MCF 10A (cell line): ENCODE data around the gene DPY30. TPM values are rescaled to one million over a fixed set of nuclear protein-coding genes. Genes with fewer than 3 reads are reported as not detected.

Experiments used
- BruUV-seq: library from RNA; stranded (reverse); fragments of 400-500 nt; replicated peaks from 2 replicates; lab custom pipeline; 2021; lab: Mats Ljungman, UMichigan
- CTCF ChIA-PET: fragments of 300-600 bp; sonication (Branson Sonifier 250); formaldehyde crosslinking; extraction: SDS; loops from one replicate; lab custom pipeline; 2021; ENCODE audit warnings: antibody characterized with exemption, inconsistent platforms; lab: Yijun Ruan, JAX
- POLR2A ChIA-PET: fragments of 300-600, 350-650 bp; sonication (Branson Sonifier 250); formaldehyde crosslinking; extraction: SDS; loops from one replicate; lab custom pipeline; 2020; ENCODE audit warnings: antibody characterized with exemption, inconsistent platforms; lab: Yijun Ruan, JAX
- DNase-seq: peaks from one replicate; pipeline ENCODE4 v3.0.0-alpha.2; 2018; ENCODE audit not compliant: unreplicated experiment
- H3K27ac Mint-ChIP-seq: one replicate; pipeline ENCODE4 v1.8.0; 2022; ENCODE audit warnings: mild to moderate bottlenecking, low read depth, mixed read lengths; ENCODE audit not compliant: unreplicated experiment
- H3K27me3 Mint-ChIP-seq: one replicate; pipeline ENCODE4 v1.8.0; 2022; ENCODE audit warnings: mixed read lengths; ENCODE audit not compliant: insufficient read depth, unreplicated experiment
- H3K36me3 Mint-ChIP-seq: one replicate; pipeline ENCODE4 v1.8.0; 2022; ENCODE audit warnings: mild to moderate bottlenecking, moderate library complexity, mixed read lengths; ENCODE audit not compliant: insufficient read depth, unreplicated experiment
- H3K4me1 Mint-ChIP-seq: one replicate; pipeline ENCODE4 v1.8.0; 2022; ENCODE audit warnings: mixed read lengths; ENCODE audit not compliant: insufficient read depth, unreplicated experiment
- H3K4me3 Mint-ChIP-seq: one replicate; pipeline ENCODE4 v1.8.0; 2022; ENCODE audit warnings: mild to moderate bottlenecking, moderate library complexity, mixed read lengths; ENCODE audit not compliant: unreplicated experiment
- H3K9me3 Mint-ChIP-seq: one replicate; pipeline ENCODE4 v1.8.0; 2022; ENCODE audit warnings: mixed read lengths; ENCODE audit not compliant: unreplicated experiment
- intact Hi-C: fragments of 100-400 bp; cut with micrococcal nuclease; formaldehyde crosslinking; loops from 2 replicates; pipeline ENCODE4 v1.14.1; 2022
- total RNA-seq: library from RNA; stranded (reverse); gene quantifications from 2 replicates; pipeline ENCODE4 v1.2.3, GENCODE V29; 2022
- TF ChIP-seq, protein P1 (sequence below): fragments of 200-600 bp; IDR thresholded peaks from one replicate; pipeline ENCODE4 v1.8.0; 2022; ENCODE audit warnings: antibody characterized with exemption, mild to moderate bottlenecking; ENCODE audit not compliant: unreplicated experiment

DPY30 gene
- total RNA-seq, 1 experiment from 2014 or later: 54.7 TPM

DNA sequence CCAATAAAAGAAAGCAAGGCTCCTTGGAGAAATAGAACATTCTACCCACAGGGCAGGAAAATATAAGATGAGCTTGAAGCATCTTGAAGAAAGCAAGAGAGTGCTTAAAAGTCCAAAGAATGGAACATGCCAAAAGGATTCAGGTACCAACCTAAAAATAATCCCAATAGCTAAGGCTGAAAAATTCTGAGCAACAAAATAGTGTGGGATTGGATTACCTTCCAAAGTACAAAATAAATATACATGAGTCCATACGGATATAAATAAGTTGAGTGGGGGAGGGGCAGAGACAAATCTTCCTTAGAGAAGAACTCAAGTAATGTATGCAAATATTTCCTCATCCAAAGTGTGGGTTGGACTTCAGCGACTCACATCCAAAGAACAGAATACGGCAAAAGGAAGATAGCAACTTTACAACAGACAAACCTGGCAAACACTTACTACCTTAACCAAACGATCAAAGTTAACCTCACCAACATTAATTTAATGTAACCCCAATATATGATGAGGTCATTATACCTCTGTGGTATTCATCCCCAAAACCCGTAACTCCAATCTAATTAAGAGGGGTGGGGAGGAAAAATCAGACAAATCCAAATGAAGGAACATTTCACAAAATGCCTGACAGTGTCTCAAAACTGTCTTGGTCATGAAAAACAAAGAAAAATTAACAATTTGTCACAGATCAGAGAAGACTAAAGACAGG lies 55.7 kb downstream of the DPY30 start:
- Mint-ChIP-seq H3K4me1 (peaks cover 26% of the 10 kb centered on the region), H3K36me3 (peaks cover 11% of the 10 kb centered on the region), H3K9me3 (no peaks in the 10 kb centered on the region), H3K27ac (no peak overlapping the region), H3K27me3 (no peaks in the 10 kb centered on the region), H3K4me3 (no peak overlapping the region)
- intact Hi-C loops: no loop called here
- no TSS peak for BruUV-seq
- CTCF ChIA-PET: interaction anchor here (0.6 kb wide), 1 partner anchor 24 kb away, joined by 5 read pairs; no protein-coding TSS in a partner anchor
- POLR2A ChIA-PET: interaction anchor here (0.6 kb wide), 1 partner anchor 102 kb away, joined by 5 read pairs; no protein-coding TSS in a partner anchor
- TF ChIP-seq, protein P1, sequence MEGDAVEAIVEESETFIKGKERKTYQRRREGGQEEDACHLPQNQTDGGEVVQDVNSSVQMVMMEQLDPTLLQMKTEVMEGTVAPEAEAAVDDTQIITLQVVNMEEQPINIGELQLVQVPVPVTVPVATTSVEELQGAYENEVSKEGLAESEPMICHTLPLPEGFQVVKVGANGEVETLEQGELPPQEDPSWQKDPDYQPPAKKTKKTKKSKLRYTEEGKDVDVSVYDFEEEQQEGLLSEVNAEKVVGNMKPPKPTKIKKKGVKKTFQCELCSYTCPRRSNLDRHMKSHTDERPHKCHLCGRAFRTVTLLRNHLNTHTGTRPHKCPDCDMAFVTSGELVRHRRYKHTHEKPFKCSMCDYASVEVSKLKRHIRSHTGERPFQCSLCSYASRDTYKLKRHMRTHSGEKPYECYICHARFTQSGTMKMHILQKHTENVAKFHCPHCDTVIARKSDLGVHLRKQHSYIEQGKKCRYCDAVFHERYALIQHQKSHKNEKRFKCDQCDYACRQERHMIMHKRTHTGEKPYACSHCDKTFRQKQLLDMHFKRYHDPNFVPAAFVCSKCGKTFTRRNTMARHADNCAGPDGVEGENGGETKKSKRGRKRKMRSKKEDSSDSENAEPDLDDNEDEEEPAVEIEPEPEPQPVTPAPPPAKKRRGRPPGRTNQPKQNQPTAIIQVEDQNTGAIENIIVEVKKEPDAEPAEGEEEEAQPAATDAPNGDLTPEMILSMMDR: no peak
- no peak for DNase-seq

DNA sequence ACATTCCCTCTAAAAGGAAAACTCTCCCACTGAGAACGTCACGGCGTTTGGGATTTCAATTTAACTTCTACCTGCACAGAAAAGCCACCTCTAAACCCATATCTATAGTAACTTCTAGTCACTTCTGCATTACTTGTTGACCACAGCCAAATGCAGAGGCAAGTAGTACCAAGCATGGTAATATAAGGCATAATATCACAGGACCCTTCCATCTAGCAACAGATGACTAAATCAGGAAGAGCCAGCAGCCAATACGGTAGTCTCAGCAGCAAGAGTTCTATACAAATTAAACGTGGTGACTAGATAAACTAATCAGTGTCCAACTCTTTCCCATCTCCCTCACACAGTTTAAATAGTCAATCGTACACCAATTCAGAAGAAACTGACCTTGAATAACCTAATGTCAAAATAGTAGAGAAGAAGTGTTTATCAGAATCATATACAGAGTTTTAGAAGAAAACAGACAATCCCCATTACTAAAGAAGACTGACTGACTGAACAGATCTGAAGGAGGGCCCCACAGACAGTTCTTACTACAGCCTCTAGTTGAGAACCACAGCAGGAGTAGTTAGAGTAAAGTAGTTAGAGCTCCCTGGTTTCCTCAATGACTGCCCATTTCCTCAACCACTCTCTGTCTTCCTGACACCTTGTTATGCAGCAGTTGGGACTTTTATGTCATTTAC lies 58.8 kb downstream of the DPY30 start:
- no TSS peak for BruUV-seq
- peak; percentile 52 for DNase-seq
- intact Hi-C loops: no loop called here

DNA sequence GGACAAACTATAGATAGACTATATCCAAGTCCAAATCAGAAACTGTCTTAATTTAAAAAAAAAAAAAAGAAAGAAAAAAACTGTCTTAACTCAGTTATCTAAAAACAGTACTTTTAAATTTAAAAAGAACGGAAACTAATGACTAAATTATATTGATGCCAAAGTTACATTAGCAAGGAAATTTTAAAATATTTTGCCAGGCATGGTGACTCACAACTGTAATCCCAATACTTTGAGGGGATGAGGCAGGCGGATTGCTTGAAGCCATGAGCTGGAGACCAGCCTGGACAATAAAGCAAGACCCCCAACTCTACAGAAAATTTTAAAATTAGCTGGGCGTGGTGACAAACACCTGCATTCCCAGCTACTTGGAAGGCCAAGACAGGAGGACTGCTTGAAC lies 59.6 kb downstream of the DPY30 start:
- Mint-ChIP-seq H3K4me3 (no peak overlapping the region), H3K27me3 (no peaks in the 10 kb centered on the region), H3K4me1 (peaks cover 22% of the 10 kb centered on the region), H3K27ac (no peak overlapping the region), H3K9me3 (no peaks in the 10 kb centered on the region), H3K36me3 (no peaks in the 10 kb centered on the region)
- no peak for DNase-seq
- TF ChIP-seq, protein P1: no peak
- intact Hi-C loops: no loop called here
- POLR2A ChIA-PET: no interaction called here
- BruUV-seq: no TSS peak
- CTCF ChIA-PET: interaction anchor here (0.7 kb wide), 1 partner anchor 39 kb away, joined by 5 read pairs; no protein-coding TSS in a partner anchor

More for the DNA sequence above, 58.8 kb downstream of the DPY30 start:
- ChIA-PET POLR2A (interaction anchor here (0.6 kb wide), 1 partner anchor 25 kb away, joined by 3 read pairs; no protein-coding TSS in a partner anchor), CTCF (no interaction called here)
- Mint-ChIP-seq H3K27me3 (no peaks in the 10 kb centered on the region), H3K9me3 (no peaks in the 10 kb centered on the region), H3K27ac (no peak overlapping the region), H3K36me3 (peaks cover 6% of the 10 kb centered on the region), H3K4me1 (peaks cover 22% of the 10 kb centered on the region), H3K4me3 (no peak overlapping the region)
- TF ChIP-seq, protein P1: no peak

DNA sequence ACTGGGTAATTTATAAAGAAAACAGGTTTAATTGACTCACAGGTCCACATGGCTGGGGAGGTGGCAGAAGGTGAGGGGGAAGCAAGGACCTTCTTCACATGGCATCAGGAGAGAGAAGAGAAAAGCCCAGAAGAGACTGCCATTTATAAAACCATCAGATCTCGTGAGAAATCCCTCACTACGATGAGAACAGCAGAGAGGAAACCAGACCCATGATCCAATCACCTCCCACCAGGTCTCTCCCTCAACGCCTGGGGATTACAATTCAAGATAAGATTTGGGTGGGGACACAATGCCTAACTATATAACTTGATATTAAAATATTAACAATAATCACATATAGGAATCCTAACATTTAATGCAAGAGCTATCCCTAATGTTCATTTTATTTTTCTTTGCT lies 60.6 kb downstream of the DPY30 start:
- intact Hi-C loops: no loop called here
- no TSS peak for BruUV-seq
- TF ChIP-seq, protein P1: no peak
- Mint-ChIP-seq H3K36me3 (no peaks in the 10 kb centered on the region), H3K4me3 (no peak overlapping the region), H3K27me3 (no peaks in the 10 kb centered on the region), H3K9me3 (no peaks in the 10 kb centered on the region), H3K27ac (no peak overlapping the region), H3K4me1 (peaks cover 22% of the 10 kb centered on the region)
- no peak for DNase-seq
- ChIA-PET POLR2A (interaction anchor here (0.9 kb wide), 1 partner anchor 29 kb away, joined by 3 read pairs; no protein-coding TSS in a partner anchor), CTCF (no interaction called here)
